Ectodermal cell (in vitro differentiated cells): ENCODE results near the gene GYPC.

Experiments
- H3K27ac ChIP-seq: 2 replicates; pipeline ENCODE4 v1.7.0; 2013; ENCODE audit warnings: mild to moderate bottlenecking, low read depth, low read length; ENCODE audit not compliant: insufficient read depth, poor library complexity, severe bottlenecking
- H3K27me3 ChIP-seq: 2 replicates; pipeline ENCODE4 v1.7.0; 2013; ENCODE audit warnings: mild to moderate bottlenecking, low read length; ENCODE audit not compliant: insufficient read depth, control insufficient read depth, poor library complexity, severe bottlenecking
- H3K36me3 ChIP-seq: one replicate; pipeline ENCODE4 v1.7.0; 2013; ENCODE audit warnings: low read length; ENCODE audit not compliant: control insufficient read depth, insufficient read depth
- H3K4me1 ChIP-seq: one replicate; pipeline ENCODE4 v1.7.0; 2013; ENCODE audit warnings: low read length; ENCODE audit not compliant: control insufficient read depth, insufficient read depth
- H3K4me3 ChIP-seq: 2 replicates; pipeline ENCODE4 v1.7.0; 2013; ENCODE audit warnings: low read depth, low read length, control low read depth; ENCODE audit not compliant: insufficient read depth
- H3K9me3 ChIP-seq: 2 replicates; pipeline ENCODE4 v1.7.0; 2013; ENCODE audit warnings: mild to moderate bottlenecking, low read length, moderate library complexity; ENCODE audit not compliant: control insufficient read depth
- WGBS, 2 experiments: methylation state at CpG; one replicate each; pipeline ENCODE4 v1.1.7; 2013; ENCODE audit warnings: missing lambda C conversion rate in 2 of 2; 5-methylcytosine and 5-hydroxymethylcytosine counted together

Gene GYPC

DNA sequence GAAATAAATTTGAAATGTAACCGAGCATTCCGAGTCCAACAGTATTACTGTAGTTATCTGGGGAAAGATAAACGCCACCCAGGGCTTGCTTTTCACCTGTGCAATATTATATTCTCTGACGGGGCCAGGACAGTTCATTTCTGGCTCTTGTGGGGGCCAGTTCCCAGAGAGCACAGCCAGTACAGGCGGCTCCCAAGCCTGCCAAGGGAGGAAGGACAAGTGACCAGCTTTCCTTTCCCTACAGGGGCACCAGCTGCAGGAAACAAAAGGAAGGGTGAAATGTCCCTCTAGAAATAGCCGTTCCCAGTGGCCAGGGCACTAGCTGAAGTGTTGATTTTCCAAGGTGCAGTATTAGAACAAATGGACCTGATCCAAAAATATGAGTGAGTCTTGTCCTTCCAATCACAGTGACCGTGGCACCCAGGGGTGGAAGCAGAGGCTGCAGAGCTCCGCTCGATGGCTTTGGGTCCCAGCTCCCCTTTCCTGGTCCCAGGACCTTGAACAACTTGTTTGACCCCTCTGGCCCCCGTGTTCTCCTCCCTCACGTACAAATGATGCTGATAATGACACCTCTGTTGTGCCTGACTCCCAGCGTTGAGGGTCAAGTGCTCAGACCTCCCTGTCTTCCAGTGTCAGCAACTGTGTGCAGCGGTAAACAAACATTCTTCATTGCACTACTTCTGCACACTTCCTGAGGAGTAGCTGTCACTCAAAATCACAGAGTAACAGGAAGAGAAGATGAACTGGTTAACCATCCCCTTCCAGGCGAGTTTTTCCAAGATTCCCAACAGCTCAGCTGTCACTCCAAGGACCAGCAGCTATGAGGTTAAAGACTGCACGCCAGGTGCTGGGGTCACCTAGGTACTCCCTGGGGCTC, 40.9 kb downstream of the GYPC start:
- no peaks in the 10 kb centered on the region for H3K27me3 ChIP-seq
- H3K36me3 ChIP-seq = peaks cover 9% of the 10 kb centered on the region
- H3K4me1 ChIP-seq = peaks cover 12% of the 10 kb centered on the region
- H3K27ac ChIP-seq = no peak overlapping the region
- WGBS, 2 experiments = 93 to 94% methylated on average over 15 of the region's 15 CpGs
- H3K4me3 ChIP-seq = no peak overlapping the region
- no peaks in the 10 kb centered on the region for H3K9me3 ChIP-seq

GRCh38 chr2:126698376-126698775, 42.4 kb downstream of the GYPC start:
- peaks cover 9% of the 10 kb centered on the region for H3K36me3 ChIP-seq
- WGBS, 2 experiments = 77 to 86% methylated on average over 2 of the region's 2 CpGs
- no peaks in the 10 kb centered on the region for H3K9me3 ChIP-seq
- H3K27me3 ChIP-seq = no peaks in the 10 kb centered on the region
- no peak overlapping the region for H3K27ac ChIP-seq
- no peak overlapping the region for H3K4me3 ChIP-seq
- peaks cover 12% of the 10 kb centered on the region for H3K4me1 ChIP-seq

- peaks cover 12% of the 10 kb centered on the region for H3K4me1 ChIP-seq
- H3K36me3 ChIP-seq = peaks cover 6% of the 10 kb centered on the region
- H3K27me3 ChIP-seq = no peaks in the 10 kb centered on the region
- H3K9me3 ChIP-seq = no peaks in the 10 kb centered on the region
- H3K4me3 ChIP-seq = no peak overlapping the region
- 95 to 96% methylated on average over 2 of the region's 2 CpGs for WGBS, 2 experiments
- H3K27ac ChIP-seq = no peak overlapping the region
Measured at GRCh38 chr2:126699018-126699417, 43.1 kb downstream of the GYPC start.

- no peaks in the 10 kb centered on the region for H3K27me3 ChIP-seq
- peaks cover 12% of the 10 kb centered on the region for H3K4me1 ChIP-seq
- peaks cover 5% of the 10 kb centered on the region for H3K36me3 ChIP-seq
- H3K27ac ChIP-seq = peak overlapping the region; percentile 70
- 76% methylated on average over 4 of the region's 4 CpGs for WGBS, 2 experiments
- no peak overlapping the region for H3K4me3 ChIP-seq
- no peaks in the 10 kb centered on the region for H3K9me3 ChIP-seq
Measured at GRCh38 chr2:126699716-126700581, 44.0 kb downstream of the GYPC start.

DNA sequence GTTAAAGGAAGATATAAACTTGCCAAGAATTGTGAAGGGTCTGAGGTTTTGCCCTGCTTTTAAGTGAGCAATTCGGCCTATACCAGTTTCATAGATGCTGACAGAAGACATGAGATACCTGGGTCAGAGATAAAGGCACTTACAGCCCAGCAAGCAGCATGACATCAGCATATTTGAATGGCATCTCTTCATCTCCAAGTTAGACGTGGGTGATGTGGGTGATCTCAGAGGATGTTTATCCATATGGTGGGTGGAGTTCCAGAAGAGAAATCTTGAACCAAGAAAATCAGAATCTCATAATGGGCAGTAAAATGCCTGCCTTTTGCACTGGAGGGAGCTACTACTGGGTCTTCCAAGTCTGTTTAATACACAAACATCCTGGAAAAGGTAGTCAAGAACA, 44.7 kb downstream of the GYPC start:
- no peaks in the 10 kb centered on the region for H3K27me3 ChIP-seq
- H3K4me1 ChIP-seq = peaks cover 12% of the 10 kb centered on the region
- H3K4me3 ChIP-seq = no peak overlapping the region
- peaks cover 5% of the 10 kb centered on the region for H3K36me3 ChIP-seq
- WGBS, 2 experiments = 91 to 92% methylated on average over 2 of the region's 2 CpGs
- no peaks in the 10 kb centered on the region for H3K9me3 ChIP-seq
- H3K27ac ChIP-seq = no peak overlapping the region

GRCh38 chr2:126703311-126703710, 47.4 kb downstream of the GYPC start:
- H3K4me1 ChIP-seq = peaks cover 9% of the 10 kb centered on the region
- H3K9me3 ChIP-seq = no peaks in the 10 kb centered on the region
- H3K27ac ChIP-seq = no peak overlapping the region
- no peaks in the 10 kb centered on the region for H3K36me3 ChIP-seq
- no peak overlapping the region for H3K4me3 ChIP-seq
- 93 to 95% methylated on average over 7 of the region's 7 CpGs for WGBS, 2 experiments
- no peaks in the 10 kb centered on the region for H3K27me3 ChIP-seq

DNA sequence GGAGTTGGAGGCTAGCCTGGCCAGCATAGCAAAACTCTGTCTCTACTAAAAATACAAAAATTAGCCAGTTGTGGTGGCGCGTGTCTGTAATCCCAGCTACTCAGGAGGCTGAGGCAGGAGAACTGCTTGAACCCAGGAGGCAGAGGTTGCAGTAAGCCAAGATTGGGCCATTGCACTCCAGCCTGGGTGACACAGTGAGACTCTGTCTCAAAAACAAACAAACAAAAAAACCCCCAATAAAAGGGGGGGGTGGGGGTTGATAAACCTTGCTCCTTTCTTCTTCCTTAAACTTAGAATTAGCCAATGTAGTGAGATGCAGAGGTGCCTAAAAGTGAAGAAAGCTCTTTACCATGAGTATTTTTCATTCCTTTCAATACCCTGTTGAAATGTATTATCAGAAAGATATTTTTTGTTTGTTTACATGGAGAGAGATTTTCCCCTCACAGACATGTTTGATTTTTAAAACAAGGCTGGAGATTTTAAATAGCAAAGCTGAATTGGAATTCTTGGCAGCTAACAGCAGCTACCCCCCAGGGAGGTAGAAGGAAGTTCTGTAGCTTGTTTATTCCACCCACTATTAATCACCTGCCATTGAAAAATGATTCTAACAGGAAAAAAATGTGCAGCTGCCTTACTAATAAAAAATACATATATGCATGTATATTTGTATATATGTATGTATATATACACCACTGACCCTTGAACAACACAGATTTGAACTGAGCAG, 48.6 kb downstream of the GYPC start:
- Histone ChIP-seq H3K36me3 (no peaks in the 10 kb centered on the region), H3K27ac (no peak overlapping the region), H3K27me3 (no peaks in the 10 kb centered on the region), H3K4me1 (no peaks in the 10 kb centered on the region), H3K4me3 (no peak overlapping the region), H3K9me3 (no peaks in the 10 kb centered on the region)
- 93 to 94% methylated on average over 2 of the region's 2 CpGs for WGBS, 2 experiments

- no peaks in the 10 kb centered on the region for H3K27me3 ChIP-seq
- no peak overlapping the region for H3K27ac ChIP-seq
- no peak overlapping the region for H3K4me3 ChIP-seq
- 94 to 95% methylated on average over 1 of the region's 1 CpG for WGBS, 2 experiments
- H3K9me3 ChIP-seq = no peaks in the 10 kb centered on the region
- H3K36me3 ChIP-seq = no peaks in the 10 kb centered on the region
- no peaks in the 10 kb centered on the region for H3K4me1 ChIP-seq
Measured at GRCh38 chr2:126707191-126707590, 51.2 kb downstream of the GYPC start.

DNA sequence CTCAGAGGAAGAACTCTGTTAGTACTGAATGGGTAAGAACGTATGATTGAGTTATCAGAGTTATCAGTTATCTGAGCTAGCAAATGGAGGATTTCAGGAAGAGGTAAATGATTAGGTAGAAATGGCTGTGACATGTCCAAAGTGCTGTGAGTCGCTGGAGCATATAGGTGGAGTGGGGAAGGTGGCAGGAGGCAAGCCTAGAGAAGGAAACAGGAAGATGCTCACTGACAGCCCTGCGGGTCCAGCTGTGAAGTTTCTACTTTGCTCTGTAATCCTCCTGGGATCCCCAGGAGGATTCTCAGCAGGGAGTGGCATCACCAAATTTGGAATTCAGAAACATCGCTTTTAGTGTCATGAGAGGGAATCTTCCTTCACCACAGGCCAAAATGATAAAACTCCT, 52.0 kb downstream of the GYPC start:
- Histone ChIP-seq H3K27me3 (no peaks in the 10 kb centered on the region), H3K27ac (no peak overlapping the region), H3K4me3 (no peak overlapping the region), H3K4me1 (no peaks in the 10 kb centered on the region), H3K36me3 (no peaks in the 10 kb centered on the region), H3K9me3 (no peaks in the 10 kb centered on the region)
- 82 to 83% methylated on average over 4 of the region's 4 CpGs for WGBS, 2 experiments
